Measurements from ENCODE around the gene BLMH.

DNA sequence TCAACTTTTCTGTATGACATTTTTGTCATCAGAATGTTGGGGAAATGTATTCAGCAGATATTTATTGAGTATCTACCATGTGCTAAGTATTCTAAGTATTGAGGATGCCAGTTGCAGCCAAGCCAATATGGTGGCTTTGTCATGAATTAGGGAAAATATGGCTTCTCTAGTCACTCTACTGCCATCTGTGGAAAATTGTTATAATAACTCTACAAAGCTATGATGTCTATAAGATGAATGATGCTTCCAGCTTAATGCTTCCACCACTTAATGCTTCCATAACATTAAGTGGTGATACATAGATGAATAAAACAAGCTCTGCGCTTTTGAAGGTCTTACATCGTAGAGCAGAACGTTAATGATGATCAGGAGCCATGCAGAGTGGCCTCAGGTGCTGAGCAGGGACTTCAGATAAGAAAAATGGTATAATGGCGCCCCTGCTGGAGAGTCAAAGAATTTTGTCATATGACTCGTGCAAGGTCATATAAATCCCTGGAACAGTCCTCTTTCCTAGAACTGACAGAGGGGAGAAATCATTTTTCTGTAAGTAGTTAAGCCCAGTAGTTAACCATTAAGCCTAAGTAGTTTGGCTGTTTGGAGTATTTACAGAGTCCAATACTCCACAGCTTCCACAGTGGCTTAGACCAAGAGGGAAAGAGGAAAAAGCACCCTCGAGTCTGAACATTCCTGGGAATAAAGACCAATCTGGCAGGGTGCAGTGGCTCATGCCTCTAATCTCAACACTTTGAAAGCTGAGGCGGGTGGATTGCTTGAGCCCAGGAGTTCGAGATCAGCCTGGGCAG lies 44.8 kb upstream of the BLMH start:
- TF ChIP-seq POLR2A (IDR thresholded peaks at IDR 0.05) (peak in 1 of 3 donors; percentile 7), CTCF (IDR thresholded peaks at IDR 0.05) (peak in 6 of 7 experiments; percentile 47 to 79 (median 76))
